Kidney epithelial cell (primary cell): ENCODE measurements around the gene TMEM130. TPM values are rescaled to one million over a fixed set of nuclear protein-coding genes. Genes with fewer than 3 reads are reported as not detected.

Experiments
- DNase-seq: peaks from one replicate; pipeline ENCODE4 v3.0.0-alpha.2; 2010; ENCODE audit warnings: low read depth
- H3K27me3 ChIP-seq: 2 replicates; pipeline ENCODE4 v1.6.0; 2011; ENCODE audit warnings: low read length; ENCODE audit not compliant: control insufficient read depth, insufficient read depth
- H3K36me3 ChIP-seq: 2 replicates; pipeline ENCODE4 v1.5.1; 2011; ENCODE audit warnings: low read length; ENCODE audit not compliant: control insufficient read depth, insufficient read depth
- H3K4me3 ChIP-seq: 2 replicates; pipeline ENCODE4 v1.5.1; 2011; ENCODE audit warnings: low read depth, mild to moderate bottlenecking, control low read depth, low read length
- total RNA-seq: library from RNA; depleted of rRNA; stranded (reverse); fragments of >200 nt; gene quantifications from 2 replicates; pipeline ENCODE4 v1.2.3, GENCODE V29; 2015
- TF ChIP-seq, protein P1 (sequence below): IDR thresholded peaks from 2 replicates; pipeline ENCODE4 v1.5.1; 2011; ENCODE audit warnings: mild to moderate bottlenecking, moderate library complexity, low read length, control low read depth, inconsistent platforms; ENCODE audit not compliant: insufficient read depth, poor library complexity, severe bottlenecking

Gene TMEM130
- total RNA-seq, 1 donor from 2014 or later, result 0.33 TPM

DNA sequence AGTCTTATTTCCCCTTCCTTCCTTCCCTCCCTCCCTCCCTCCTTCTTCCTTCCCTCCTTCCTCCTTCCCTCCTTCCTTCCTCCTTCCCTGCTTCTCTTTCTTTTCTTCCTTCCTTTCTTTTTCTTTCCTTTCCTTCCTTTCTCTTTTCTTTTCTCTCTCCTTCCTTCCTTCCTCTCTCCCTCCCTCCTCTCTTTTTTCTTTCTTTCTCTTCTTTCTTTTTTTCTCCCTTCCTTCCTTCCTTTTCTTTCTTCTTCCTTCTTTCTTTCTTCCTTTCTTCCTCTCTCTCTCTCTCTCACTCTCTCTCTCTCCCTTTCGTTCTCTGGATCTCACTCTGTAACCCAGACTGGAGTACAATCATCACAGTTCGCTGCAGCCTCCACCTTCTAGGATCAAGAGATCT, 6.2 kb downstream of the TMEM130 start:
- Histone ChIP-seq H3K36me3 (no peaks in the 10 kb centered on the region), H3K27me3 (peaks cover 2% of the 10 kb centered on the region), H3K4me3 (no peak overlapping the region)
- DNase-seq, result no peak
- TF ChIP-seq, protein P1, sequence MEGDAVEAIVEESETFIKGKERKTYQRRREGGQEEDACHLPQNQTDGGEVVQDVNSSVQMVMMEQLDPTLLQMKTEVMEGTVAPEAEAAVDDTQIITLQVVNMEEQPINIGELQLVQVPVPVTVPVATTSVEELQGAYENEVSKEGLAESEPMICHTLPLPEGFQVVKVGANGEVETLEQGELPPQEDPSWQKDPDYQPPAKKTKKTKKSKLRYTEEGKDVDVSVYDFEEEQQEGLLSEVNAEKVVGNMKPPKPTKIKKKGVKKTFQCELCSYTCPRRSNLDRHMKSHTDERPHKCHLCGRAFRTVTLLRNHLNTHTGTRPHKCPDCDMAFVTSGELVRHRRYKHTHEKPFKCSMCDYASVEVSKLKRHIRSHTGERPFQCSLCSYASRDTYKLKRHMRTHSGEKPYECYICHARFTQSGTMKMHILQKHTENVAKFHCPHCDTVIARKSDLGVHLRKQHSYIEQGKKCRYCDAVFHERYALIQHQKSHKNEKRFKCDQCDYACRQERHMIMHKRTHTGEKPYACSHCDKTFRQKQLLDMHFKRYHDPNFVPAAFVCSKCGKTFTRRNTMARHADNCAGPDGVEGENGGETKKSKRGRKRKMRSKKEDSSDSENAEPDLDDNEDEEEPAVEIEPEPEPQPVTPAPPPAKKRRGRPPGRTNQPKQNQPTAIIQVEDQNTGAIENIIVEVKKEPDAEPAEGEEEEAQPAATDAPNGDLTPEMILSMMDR, result no peak

DNA sequence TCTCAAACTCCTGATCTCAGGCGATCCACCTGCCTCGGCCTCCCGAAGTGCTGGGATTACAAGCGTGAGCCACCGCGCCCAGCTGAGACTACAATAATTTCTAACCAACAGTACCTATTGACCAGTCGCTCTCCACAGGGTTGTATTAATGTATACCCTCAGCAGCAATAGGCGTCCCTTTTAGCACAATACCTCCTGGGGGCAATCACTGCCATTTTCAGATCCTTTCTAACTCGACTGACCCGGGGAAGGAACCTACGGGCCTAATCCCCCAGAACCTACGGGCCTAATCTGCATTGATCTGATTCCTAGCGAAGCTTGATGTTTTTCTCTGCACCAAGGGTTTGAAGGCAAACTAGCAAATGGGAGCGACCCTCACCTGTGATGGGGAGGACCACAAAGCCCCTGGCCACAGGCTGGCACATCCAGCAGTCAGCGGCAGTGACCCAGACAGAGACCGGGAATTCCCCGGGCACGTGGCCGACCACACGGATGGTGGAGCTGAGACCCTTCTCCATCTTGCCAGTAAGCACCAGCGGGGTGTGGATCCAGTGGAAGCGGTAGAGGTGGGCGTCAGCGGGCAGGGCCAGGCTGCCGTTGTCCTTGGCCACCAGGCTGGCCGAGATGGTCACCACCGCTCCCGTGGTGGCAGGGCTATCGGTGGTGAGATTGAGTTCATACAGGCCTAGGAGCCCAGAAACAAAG, 6.9 kb downstream of the TMEM130 start:
- no peak overlapping the region for H3K4me3 ChIP-seq
- no peaks in the 10 kb centered on the region for H3K36me3 ChIP-seq
- peaks cover 2% of the 10 kb centered on the region for H3K27me3 ChIP-seq
- DNase-seq, result no peak
- TF ChIP-seq, protein P1, result no peak

DNA sequence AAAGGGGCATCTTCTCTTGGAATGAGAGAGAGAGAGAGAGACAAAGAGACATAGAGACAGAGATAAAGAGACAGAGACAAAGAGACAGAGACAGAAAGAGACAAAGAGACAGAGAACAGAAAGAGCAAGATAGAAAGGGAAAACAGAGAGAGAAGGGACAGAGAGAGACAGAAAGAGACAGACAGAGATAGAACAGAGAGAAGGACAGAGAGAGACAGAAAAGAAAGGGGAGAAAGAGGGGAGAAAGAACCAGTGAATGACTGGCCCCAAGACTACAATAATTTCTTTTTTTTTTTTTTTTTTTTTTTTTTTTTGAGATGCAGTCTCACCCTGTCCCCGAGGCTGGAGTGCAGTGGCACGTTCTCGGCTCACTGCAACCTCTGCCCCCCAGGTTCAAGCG, 7.6 kb downstream of the TMEM130 start:
- Histone ChIP-seq H3K27me3 (peaks cover under 1% of the 10 kb centered on the region), H3K36me3 (no peaks in the 10 kb centered on the region), H3K4me3 (no peak overlapping the region)
- TF ChIP-seq, protein P1, result no peak
- DNase-seq, result no peak

DNA sequence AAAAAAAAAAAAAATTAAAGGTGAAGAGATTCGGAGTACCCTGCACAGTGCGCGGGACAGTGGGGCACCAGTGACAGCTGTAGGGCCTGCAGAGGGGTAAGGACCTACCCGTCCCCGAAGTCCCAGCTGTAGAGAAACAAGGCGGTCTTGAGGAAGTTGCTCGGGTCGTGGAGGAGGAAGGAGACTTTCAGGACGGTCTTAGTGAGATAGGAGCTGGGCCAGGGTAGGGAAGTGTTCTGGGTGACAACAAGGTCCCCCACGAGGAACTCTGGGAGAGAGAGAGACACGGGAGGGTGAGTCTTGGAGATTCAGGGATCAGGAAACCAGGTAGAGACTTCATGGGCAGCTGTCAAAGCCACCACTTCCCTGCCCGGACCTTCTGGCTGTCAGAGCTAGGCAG, 9.7 kb downstream of the TMEM130 start:
- H3K4me3 ChIP-seq, result no peak overlapping the region
- TF ChIP-seq, protein P1, result no peak
- no peaks in the 10 kb centered on the region for H3K36me3 ChIP-seq
- H3K27me3 ChIP-seq, result no peaks in the 10 kb centered on the region
- no peak for DNase-seq

DNA sequence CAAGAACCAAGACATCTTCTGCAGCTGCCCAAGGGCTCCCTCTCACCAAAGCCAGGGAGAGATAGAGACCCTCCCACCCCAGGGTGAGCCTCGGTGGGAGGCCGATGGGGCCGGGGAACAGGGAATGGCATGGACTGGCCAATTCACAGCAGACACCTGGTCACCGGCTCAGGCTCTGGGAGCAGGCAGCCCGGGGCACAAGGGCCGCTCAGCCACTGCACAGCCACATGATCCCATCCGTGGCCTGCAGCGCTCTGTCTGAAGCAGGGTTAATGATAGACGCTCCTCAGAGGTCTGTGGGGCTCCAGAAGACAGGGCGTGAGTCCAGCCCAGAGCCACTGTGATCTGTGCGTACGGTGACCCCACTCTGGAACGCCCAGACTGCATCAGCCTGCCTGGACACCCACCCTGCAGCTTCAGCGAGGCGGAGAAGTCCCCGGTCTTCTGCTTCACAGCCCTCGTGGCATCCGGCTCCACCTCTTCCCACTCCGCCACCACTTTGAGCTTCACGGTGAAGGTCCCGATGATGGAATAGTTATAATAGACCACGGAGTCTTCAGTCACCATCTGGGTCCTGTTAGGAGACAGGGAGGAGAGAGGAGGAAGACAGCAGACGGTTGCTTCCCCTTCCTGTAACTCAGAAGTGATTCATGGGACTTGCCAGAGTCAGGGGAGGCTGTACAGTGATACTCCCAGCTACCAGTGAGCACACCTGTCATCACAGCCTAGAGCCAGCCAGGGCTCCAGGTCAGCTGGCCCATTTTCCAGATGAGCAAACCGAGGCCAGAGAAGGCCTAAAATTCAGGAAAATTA, 14.0 kb downstream of the TMEM130 start:
- no peak for DNase-seq
- Histone ChIP-seq H3K4me3 (no peak overlapping the region), H3K36me3 (no peaks in the 10 kb centered on the region), H3K27me3 (no peaks in the 10 kb centered on the region)
- TF ChIP-seq, protein P1, result no peak

DNA sequence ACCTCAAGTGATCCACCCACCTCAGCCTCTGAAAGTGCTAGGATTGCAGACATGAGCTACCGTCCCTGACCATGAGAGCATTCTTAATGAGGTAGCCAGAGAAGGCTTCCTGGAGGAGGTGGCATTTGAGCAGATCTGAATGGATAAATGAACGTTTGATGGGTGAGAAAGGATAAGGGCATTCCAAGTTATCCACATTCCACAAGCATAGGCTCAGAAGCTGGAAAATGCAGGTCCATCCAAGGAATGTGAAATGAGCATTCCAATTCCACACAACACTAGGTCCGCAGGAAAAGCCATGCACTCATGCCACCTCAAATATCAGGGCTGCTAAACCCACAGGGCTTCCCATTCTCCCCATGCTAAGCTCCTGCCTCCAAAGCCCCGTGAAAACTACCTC, 17.0 kb downstream of the TMEM130 start:
- TF ChIP-seq, protein P1, result no peak
- no peak overlapping the region for H3K4me3 ChIP-seq
- DNase-seq, result no peak

More for the DNA sequence above, 17.0 kb downstream of the TMEM130 start:
- Histone ChIP-seq H3K36me3 (no peaks in the 10 kb centered on the region), H3K27me3 (no peaks in the 10 kb centered on the region)
